K562 (cell line): ENCODE data around the gene LRP2BP. TPM values are rescaled to one million over a fixed set of nuclear protein-coding genes. Genes with fewer than 3 reads are reported as not detected.
A peak's percentile ranks its signal among the peaks of the same experiment; 100 is the strongest.

Experiments
- CCNT2 ChIP-seq: IDR thresholded peaks from 2 replicates; pipeline ENCODE4 v1.6.1; 2011; ENCODE audit warnings: borderline replicate concordance, low read depth, mild to moderate bottlenecking, moderate library complexity, mixed read lengths, low read length; ENCODE audit not compliant: insufficient read length; ENCODE audit errors: extremely low read depth
- E2F4 ChIP-seq: sonication (generic); formaldehyde crosslinking; IDR thresholded peaks from 2 replicates; pipeline ENCODE4 v1.8.0; 2022; ENCODE audit warnings: mild to moderate bottlenecking, low read depth, missing genetic modification reagents
- ELF2 ChIP-seq: fragments of 250-450 bp; sonication (Bioruptor Pico); IDR thresholded peaks from 2 replicates; pipeline ENCODE4 v1.5.0; 2021; ENCODE audit warnings: mild to moderate bottlenecking
- EZH2 ChIP-seq: IDR thresholded peaks from 2 replicates; pipeline ENCODE4 v1.6.1; 2012; ENCODE audit warnings: low read depth, mild to moderate bottlenecking, inconsistent platforms, low read length, borderline replicate concordance
- HES1 ChIP-seq: fragments of 450-650 bp; IDR thresholded peaks from 2 replicates; pipeline ENCODE4 v1.6.1; 2016; ENCODE audit warnings: low read depth, mild to moderate bottlenecking, moderate library complexity
- HNRNPL ChIP-seq: fragments of 200-400 bp; formaldehyde crosslinking; IDR thresholded peaks from 2 replicates; pipeline ENCODE4 v1.6.1; 2017; ENCODE audit warnings: low read depth, mild to moderate bottlenecking, low read length
- ILK ChIP-seq: fragments of 450-650 bp; IDR thresholded peaks from 2 replicates; pipeline ENCODE4 v1.6.1; 2016; ENCODE audit warnings: missing genetic modification characterization, low read depth, mild to moderate bottlenecking, missing compliant biosample characterization, moderate library complexity, borderline replicate concordance
- MAZ ChIP-seq, 2 experiments: fragments of 450-650 bp in 1 of 2; sonication (generic) in 1 of 2; formaldehyde crosslinking; IDR thresholded peaks in 1 of 2; conservative IDR thresholded peaks in 1 of 2; 2 replicates each; pipeline versions ENCODE4 v1.4.0 to v1.5.0; 2020; ENCODE audit warnings: mild to moderate bottlenecking in 1 of 2, missing genetic modification reagents in 1 of 2
- NCOA2 ChIP-seq, 2 experiments: fragments of 450-650 bp; IDR thresholded peaks; 2 replicates each; pipeline ENCODE4 v1.6.1; 2018; ENCODE audit warnings: mild to moderate bottlenecking in 2 of 2, moderate library complexity in 1 of 2; ENCODE audit not compliant: partially characterized antibody in 2 of 2
- NCOR1 ChIP-seq: fragments of 450-650 bp; IDR thresholded peaks from 2 replicates; pipeline ENCODE4 v1.6.1; 2016; ENCODE audit warnings: mild to moderate bottlenecking, moderate library complexity
- POLR3G ChIP-seq: IDR thresholded peaks from 2 replicates; pipeline ENCODE4 v1.6.1; 2011; ENCODE audit not compliant: insufficient read length, insufficient replicate concordance; ENCODE audit errors: extremely low read depth
- RBBP5 ChIP-seq: fragments of 200-600 bp; sonication (generic); IDR thresholded peaks from 2 replicates; pipeline ENCODE4 v1.6.1; 2012; ENCODE audit warnings: borderline replicate concordance, mild to moderate bottlenecking, low read length, control low read depth, inconsistent platforms; ENCODE audit not compliant: insufficient read depth, poor library complexity, severe bottlenecking
- RFX7 ChIP-seq: fragments of 250-450 bp; sonication (Bioruptor Pico); IDR thresholded peaks from 2 replicates; pipeline ENCODE4 v1.5.1; 2021; ENCODE audit warnings: mild to moderate bottlenecking
- SAP30 ChIP-seq: fragments of 200-600 bp; sonication (generic); IDR thresholded peaks from 2 replicates; pipeline ENCODE4 v1.6.1; 2012; ENCODE audit warnings: borderline replicate concordance, low read depth, mild to moderate bottlenecking, moderate library complexity, low read length, control low read depth, inconsistent platforms; ENCODE audit not compliant: insufficient read depth, poor library complexity, severe bottlenecking
- SRF ChIP-seq, 2 experiments: fragments of 250-450, 450-650 bp in 1 of 2; sonication (Bioruptor Pico) in 1 of 2; sonication (generic) in 1 of 2; formaldehyde crosslinking; IDR thresholded peaks; 2 replicates each; pipeline versions ENCODE4 v1.5.0 to v1.5.1; 2020 to 2022; ENCODE audit warnings: mild to moderate bottlenecking in 1 of 2, missing genetic modification reagents in 1 of 2
- SRSF9 ChIP-seq: fragments of 200-400 bp; formaldehyde crosslinking; IDR thresholded peaks from 2 replicates; pipeline ENCODE4 v1.6.1; 2017; ENCODE audit warnings: low read depth, low read length, borderline replicate concordance
- ZBED1 ChIP-seq: IDR thresholded peaks from 2 replicates; pipeline ENCODE4 v1.6.1; 2014
- ZBTB11 ChIP-seq, 3 experiments: fragments of 200-800 bp in 1 of 3; fragments of 250-450 bp in 1 of 3; fragments of 450-650 bp in 1 of 3; sonication (Bioruptor Pico) in 1 of 3; sonication (Bioruptor generic) in 1 of 3; formaldehyde crosslinking in 1 of 3; IDR thresholded peaks; 2 replicates each; pipeline versions ENCODE4 v1.6.1 to v1.8.0; 2016 to 2022; ENCODE audit warnings: mild to moderate bottlenecking in 2 of 3, missing genetic modification characterization in 2 of 3, missing compliant biosample characterization in 1 of 3, moderate library complexity in 1 of 3
- ZBTB7A ChIP-seq: IDR thresholded peaks from 2 replicates; pipeline ENCODE4 v1.6.1; 2011; ENCODE audit warnings: low read depth, mild to moderate bottlenecking, low read length, moderate library complexity, borderline replicate concordance; ENCODE audit not compliant: control insufficient read depth
- ZNF175 ChIP-seq: fragments of 200-800 bp; sonication (Bioruptor generic); IDR thresholded peaks from 2 replicates; pipeline ENCODE4 v1.6.1; 2016; ENCODE audit warnings: low read depth, mild to moderate bottlenecking, missing genetic modification characterization, missing compliant biosample characterization
- ZNF212 ChIP-seq: fragments of 450-650 bp; formaldehyde crosslinking; IDR thresholded peaks from 2 replicates; pipeline ENCODE4 v1.4.0; 2020; ENCODE audit warnings: mild to moderate bottlenecking
- ZNF316 ChIP-seq: fragments of 450-650 bp; IDR thresholded peaks from 2 replicates; pipeline ENCODE4 v1.6.1; 2016
- polyA plus RNA-seq, 8 experiments: library from polyadenylated mRNA; depleted of rRNA in 4 of 8; stranded (reverse) in 5 of 8; unstranded in 3 of 8; fragments of >200 nt; fragmentation: Nextera tagmentation in 2 of 8; fragmentation: Illumina TruSeq in 1 of 8; extraction: Ambion mirVana in 2 of 8; extraction: Trizol in 1 of 8; gene quantifications; 2 replicates each; pipeline versions ENCODE4 v1.2.1 to v1.2.3, GENCODE V29; 2011 to 2014; ENCODE audit warnings: inconsistent platforms in 1 of 8, missing spikeins in 1 of 8
- total RNA-seq, 7 experiments: library from RNA; depleted of rRNA in 6 of 7; stranded (reverse); fragments of >200 nt in 6 of 7; fragmentation: Illumina TruSeq in 2 of 7; extraction: Trizol in 2 of 7; gene quantifications; 2 replicates each; pipeline versions ENCODE4 v1.2.1 to v1.2.3, GENCODE V29; 2011 to 2021; ENCODE audit warnings: low replicate concordance in 1 of 7

The LRP2BP gene
- total and polyA plus RNA-seq, 9 of the 15 experiments (the other 6 are each of a cell fraction or from before 2014, with no cell fraction given) = 0.42 to 2.1 (median 0.62) TPM

DNA sequence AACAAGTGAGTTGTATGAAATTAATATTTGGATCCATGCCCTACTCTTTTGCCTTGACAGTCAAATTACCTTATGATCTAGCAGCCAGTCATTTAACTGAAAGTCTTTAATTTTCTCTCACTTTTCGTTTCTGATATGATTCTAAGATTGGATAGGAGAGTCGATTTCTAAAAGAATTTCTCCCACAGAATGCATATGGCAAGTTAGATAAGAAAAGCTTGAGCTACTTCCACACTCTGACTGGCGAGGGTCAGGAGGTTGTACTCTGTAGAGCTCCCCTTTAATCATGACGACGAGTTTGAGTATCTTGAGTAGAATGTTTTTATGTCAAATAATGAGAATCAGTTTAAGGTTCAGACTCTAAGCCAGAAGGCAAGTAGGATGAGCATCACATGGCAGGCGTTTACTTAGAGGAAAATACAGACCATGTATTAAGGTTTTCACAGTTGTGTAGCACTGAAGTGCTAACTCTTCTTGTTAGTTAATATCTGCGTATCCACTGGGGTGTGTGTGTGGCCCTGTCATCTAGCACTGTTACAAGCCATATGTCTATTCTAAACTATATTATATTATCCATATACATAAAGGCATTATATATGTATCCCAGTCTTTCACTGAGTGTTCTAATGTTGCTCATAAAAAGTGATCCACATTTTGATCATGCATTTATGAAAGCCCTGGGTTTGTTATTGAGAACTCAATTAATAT, 37.8 kb downstream of the LRP2BP start (continued):
- no peak for TF ChIP-seq CCNT2
- no peak for TF ChIP-seq NCOA2 (IDR thresholded peaks at IDR 0.05; ENCODE audit: partially characterized antibody in 2 of 2)
- TF ChIP-seq RBBP5 = no peak
- no peak for TF ChIP-seq MAZ (CRISPR knock-in tag; conservative IDR thresholded peaks at IDR 0.05 in 1 of 2, IDR thresholded peaks at IDR 0.05 in 1 of 2)
- TF ChIP-seq RFX7 (CRISPR knock-in tag) = no peak
- no peak for TF ChIP-seq ELF2
- TF ChIP-seq ZNF316 = no peak
- TF ChIP-seq HES1 = no peak
- no peak for TF ChIP-seq ZNF212
- TF ChIP-seq E2F4 (CRISPR knock-in tag) = no peak
- TF ChIP-seq EZH2 = no peak
- no peak for TF ChIP-seq SRSF9
- no peak for TF ChIP-seq ZBED1
- TF ChIP-seq ZBTB11 (CRISPR knock-in tag; IDR thresholded peaks at IDR 0.05) = no peak
- no peak for TF ChIP-seq ZNF175
- no peak for TF ChIP-seq ZBTB7A
- TF ChIP-seq POLR3G = no peak
- no peak for TF ChIP-seq SRF (CRISPR knock-in tag; IDR thresholded peaks at IDR 0.05)
- no peak for TF ChIP-seq ILK (tag)
- TF ChIP-seq SAP30 = no peak
- no peak for TF ChIP-seq HNRNPL
- peak; percentile 51 for TF ChIP-seq NCOR1
